PC-3 (cell line): ENCODE results near the gene DDX3X. TPM values are rescaled to one million over a fixed set of nuclear protein-coding genes. Genes with fewer than 3 reads are reported as not detected.

ENCODE experiments used
- ATAC-seq: fragments of 200-7000 bp; cut with Tn5 transposase; 2 replicates; pipeline ENCODE4 v1.9.1; 2020; ENCODE audit warnings: mild to moderate bottlenecking, moderate library complexity
- BruUV-seq: library from RNA; stranded (reverse); fragments of 400-500 nt; replicated peaks from 2 replicates; lab custom pipeline; 2021; lab: Mats Ljungman, UMichigan
- CTCF ChIA-PET: fragments of 300-600 bp; sonication (Branson Sonifier 250); formaldehyde crosslinking; loops from one replicate; lab custom pipeline; 2022; ENCODE audit warnings: antibody characterized with exemption; lab: Charles Lee
- POLR2A ChIA-PET: fragments of 300-600 bp; sonication (Branson Sonifier 250); formaldehyde crosslinking; loops from one replicate; lab custom pipeline; 2022; ENCODE audit warnings: antibody characterized with exemption; ENCODE audit not compliant: unreplicated experiment; lab: Charles Lee
- DNase-seq: peaks from one replicate; pipeline ENCODE4 v3.0.0-alpha.2; 2015
- H2AFZ ChIP-seq: fragments of 300-600 bp; sonication (generic); 2 replicates; pipeline ENCODE4 v1.6.0; 2016; ENCODE audit warnings: antibody characterized with exemption, low read length
- H3F3A ChIP-seq: fragments of 300-600 bp; sonication (generic); one replicate; pipeline ENCODE4 v1.6.0; 2017; ENCODE audit warnings: antibody characterized with exemption, low read length, control low read depth, mild to moderate bottlenecking; ENCODE audit not compliant: unreplicated experiment
- H3K27ac ChIP-seq: fragments of 300-600 bp; sonication (generic); 2 replicates; pipeline ENCODE4 v1.5.1; 2016; ENCODE audit warnings: mild to moderate bottlenecking, low read length
- H3K27me3 ChIP-seq: fragments of 300-600 bp; sonication (generic); 2 replicates; pipeline ENCODE4 v1.6.1; 2016; ENCODE audit warnings: low read length, mixed read lengths
- H3K36me3 ChIP-seq: fragments of 300-600 bp; sonication (generic); 2 replicates; pipeline ENCODE4 v1.6.1; 2016; ENCODE audit warnings: low read depth, mixed run types, low read length, mixed read lengths
- H3K4me1 ChIP-seq: fragments of 300-600 bp; sonication (generic); 2 replicates; pipeline ENCODE4 v1.5.1; 2016; ENCODE audit warnings: low read length; ENCODE audit not compliant: insufficient read depth
- H3K4me2 ChIP-seq: fragments of 300-600 bp; sonication (generic); 2 replicates; pipeline ENCODE4 v1.6.0; 2016; ENCODE audit warnings: low read length
- H3K4me3 ChIP-seq: fragments of 300-600 bp; sonication (generic); 2 replicates; pipeline ENCODE4 v1.5.1; 2016; ENCODE audit warnings: mild to moderate bottlenecking, low read length, mixed read lengths
- H3K79me2 ChIP-seq: fragments of 300-600 bp; sonication (generic); 2 replicates; pipeline ENCODE4 v1.6.1; 2017; ENCODE audit warnings: low read length, mixed read lengths
- H3K9ac ChIP-seq: fragments of 300-600 bp; sonication (generic); 2 replicates; pipeline ENCODE4 v1.6.0; 2016; ENCODE audit warnings: mild to moderate bottlenecking, low read length
- H3K9me2 ChIP-seq: fragments of 300-600 bp; sonication (generic); replicated peaks from 2 replicates; pipeline ENCODE4 v1.6.1; 2016; ENCODE audit warnings: mixed run types, low read length, mixed read lengths
- H3K9me3 ChIP-seq: fragments of 300-600 bp; sonication (generic); 2 replicates; pipeline ENCODE4 v1.6.1; 2016; ENCODE audit warnings: low read length, mixed read lengths
- H4K20me1 ChIP-seq: fragments of 300-600 bp; sonication (generic); 2 replicates; pipeline ENCODE4 v1.6.1; 2016; ENCODE audit warnings: low read length, mixed read lengths
- CTCF ChIP-seq: fragments of 300-600 bp; sonication (generic); conservative IDR thresholded peaks from 2 replicates; pipeline ENCODE4 v1.5.1; 2017; ENCODE audit warnings: antibody characterized with exemption, low read depth, mild to moderate bottlenecking, low read length
- EZH2 ChIP-seq: fragments of 300-600 bp; sonication (generic); IDR thresholded peaks from one replicate; pipeline ENCODE4 v1.6.1; 2017; ENCODE audit warnings: antibody characterized with exemption, mild to moderate bottlenecking, low read length; ENCODE audit not compliant: unreplicated experiment
- EZH2phosphoT487 ChIP-seq: fragments of 300-600 bp; sonication (generic); IDR thresholded peaks from 2 replicates; pipeline ENCODE4 v1.6.1; 2018; ENCODE audit warnings: mild to moderate bottlenecking, antibody characterized with exemption, low read length, borderline replicate concordance
- intact Hi-C: fragments of 100-400 bp; cut with micrococcal nuclease; formaldehyde crosslinking; loops from 2 replicates; pipeline ENCODE4 v1.9.0; 2023
- total RNA-seq: library from RNA; depleted of rRNA; stranded (reverse); fragments of >200 nt; gene quantifications from 2 replicates; pipeline ENCODE4 v1.2.3, GENCODE V29; 2014

The DDX3X gene
- total RNA-seq, 1 experiment from 2014 or later: 185 TPM

- intact Hi-C loops: no loop called here
- CTCF ChIA-PET: no interaction called here
- ATAC-seq: no peak
Measured at GRCh38 chrX:41386222-41386990, 52.4 kb downstream of the DDX3X start.

GRCh38 chrX:41388543-41388942 is 54.6 kb downstream of the DDX3X start:
- no TSS peak for BruUV-seq

More at GRCh38 chrX:41386222-41386990, 52.4 kb downstream of the DDX3X start:
- H3F3A ChIP-seq: no peaks in the 10 kb centered on the region
- H3K4me3 ChIP-seq: no peak overlapping the region
- H3K9ac ChIP-seq: peak overlapping the region; percentile 14; the same call in 1 of the 2 replicates
- H4K20me1 ChIP-seq: no peaks in the 10 kb centered on the region
- TF ChIP-seq CTCF: no peak
- no peak for TF ChIP-seq EZH2
- TF ChIP-seq EZH2phosphoT487: no peak
- H3K27me3 ChIP-seq: no peaks in the 10 kb centered on the region
- BruUV-seq: no TSS peak
- H3K4me2 ChIP-seq: peak overlapping the region; percentile 51
- H3K4me1 ChIP-seq: peaks cover 41% of the 10 kb centered on the region
- no peaks in the 10 kb centered on the region for H3K9me2 ChIP-seq
- H3K36me3 ChIP-seq: no peaks in the 10 kb centered on the region
- DNase-seq: peak; percentile 45
- peak overlapping the region; percentile 77 for H3K27ac ChIP-seq
- no peaks in the 10 kb centered on the region for H3K79me2 ChIP-seq
- POLR2A ChIA-PET: interaction anchor here (0.6 kb wide), 1 partner anchor 544 kb away, joined by 14 read pairs; no protein-coding TSS in a partner anchor
- 0 out of 2 replicates have a peak overlapping the region, but pooled peaks have one; percentile 9 for H2AFZ ChIP-seq
- no peaks in the 10 kb centered on the region for H3K9me3 ChIP-seq

More at GRCh38 chrX:41388543-41388942, 54.6 kb downstream of the DDX3X start:
- intact Hi-C loops: no loop called here
- no peaks in the 10 kb centered on the region for H3F3A ChIP-seq
- no peak for ATAC-seq
- no peaks in the 10 kb centered on the region for H3K9me3 ChIP-seq
- peaks cover 25% of the 10 kb centered on the region for H3K4me1 ChIP-seq
- H3K27me3 ChIP-seq: no peaks in the 10 kb centered on the region
- no peaks in the 10 kb centered on the region for H3K9me2 ChIP-seq
- H3K27ac ChIP-seq: no peak overlapping the region
- no peak overlapping the region for H3K4me2 ChIP-seq
- H3K4me3 ChIP-seq: no peak overlapping the region
- no peak overlapping the region for H2AFZ ChIP-seq
- TF ChIP-seq CTCF (no peak), EZH2 (no peak), EZH2phosphoT487 (no peak)
- ChIA-PET CTCF (no interaction called here), POLR2A (interaction anchor here (0.6 kb wide), 1 partner anchor 194 kb away, joined by 7 read pairs; no protein-coding TSS in a partner anchor)
- no peaks in the 10 kb centered on the region for H3K79me2 ChIP-seq
- H3K36me3 ChIP-seq: no peaks in the 10 kb centered on the region
- H4K20me1 ChIP-seq: no peaks in the 10 kb centered on the region
- no peak overlapping the region for H3K9ac ChIP-seq
- DNase-seq: no peak
